ENCODE results near the gene ZNF462.

The ZNF462 gene

GRCh38 chr9:107008011-107008410 is 145.0 kb downstream of the ZNF462 start:
- no peak for DNase-seq (ENCODE audit: low read depth)

- DNase-seq (ENCODE audit: low read depth) = no peak
These were observed 145.5 kb downstream of the ZNF462 start for GRCh38 chr9:107008447-107008846.

- DNase-seq (ENCODE audit: low read depth) = no peak
These were observed 153.4 kb downstream of the ZNF462 start for GRCh38 chr9:107016383-107016782.

- peak; percentile 45 for DNase-seq (ENCODE audit: low read depth)
These were observed 156.0 kb downstream of the ZNF462 start for GRCh38 chr9:107018861-107019545.

- peak; percentile 68 for DNase-seq (ENCODE audit: low read depth)
These were observed 157.1 kb downstream of the ZNF462 start for GRCh38 chr9:107020040-107020530.

- DNase-seq (ENCODE audit: low read depth) = no peak
These were observed 161.2 kb downstream of the ZNF462 start for GRCh38 chr9:107024193-107024592.

- no peak for DNase-seq (ENCODE audit: low read depth)
These were observed 162.5 kb downstream of the ZNF462 start for GRCh38 chr9:107025260-107026035.

GRCh38 chr9:107029146-107029545 is 166.2 kb downstream of the ZNF462 start:
- no peak for DNase-seq (ENCODE audit: low read depth)

GRCh38 chr9:107033966-107034365 is 171.0 kb downstream of the ZNF462 start:
- DNase-seq (ENCODE audit: low read depth) = no peak

GRCh38 chr9:107034831-107035230 is 171.9 kb downstream of the ZNF462 start:
- no peak for DNase-seq (ENCODE audit: low read depth)

GRCh38 chr9:107036367-107036766 is 173.4 kb downstream of the ZNF462 start:
- no peak for DNase-seq (ENCODE audit: low read depth)

GRCh38 chr9:107039542-107039941 is 176.6 kb downstream of the ZNF462 start:
- DNase-seq (ENCODE audit: low read depth) = no peak

GRCh38 chr9:107042606-107043005 is 179.6 kb downstream of the ZNF462 start:
- DNase-seq (ENCODE audit: low read depth) = no peak

GRCh38 chr9:107043886-107044285 is 180.9 kb downstream of the ZNF462 start:
- DNase-seq (ENCODE audit: low read depth) = no peak

GRCh38 chr9:107044872-107045271 is 181.9 kb downstream of the ZNF462 start:
- DNase-seq (ENCODE audit: low read depth) = no peak

- DNase-seq (ENCODE audit: low read depth) = no peak
These were observed 183.7 kb downstream of the ZNF462 start for GRCh38 chr9:107046692-107047091.

- no peak for DNase-seq (ENCODE audit: low read depth)
These were observed 186.3 kb downstream of the ZNF462 start for GRCh38 chr9:107049046-107049802.

- DNase-seq (ENCODE audit: low read depth) = no peak
These were observed 186.8 kb downstream of the ZNF462 start for GRCh38 chr9:107049803-107050184.

- DNase-seq (ENCODE audit: low read depth) = no peak
These were observed 188.4 kb downstream of the ZNF462 start for GRCh38 chr9:107051392-107051791.

GRCh38 chr9:107054146-107054545 is 191.2 kb downstream of the ZNF462 start:
- no peak for DNase-seq (ENCODE audit: low read depth)

GRCh38 chr9:107059220-107059619 is 196.3 kb downstream of the ZNF462 start:
- no peak for DNase-seq (ENCODE audit: low read depth)

- no peak for DNase-seq (ENCODE audit: low read depth)
These were observed 197.1 kb downstream of the ZNF462 start for GRCh38 chr9:107060062-107060461.
